ENCODE measurements around the gene SALL3.

The SALL3 gene

GRCh38 chr18:78971511-78972245 is 7.9 kb upstream of the SALL3 start:
- Histone ChIP-seq H3K27ac (ENCODE audit: low read depth, low read length) (no peak overlapping the region), H3K23ac (ENCODE audit: low read length) (no peak overlapping the region), H2AK5ac (ENCODE audit: low read length) (no peak overlapping the region), H2BK120ac (ENCODE audit: insufficient read depth, low read length, poor library complexity) (no peak overlapping the region), H4K12ac (ENCODE audit: low read depth, low read length) (no peak overlapping the region), H3K79me1 (ENCODE audit: low read length) (no peaks in the 10 kb centered on the region), H3K4me1 (ENCODE audit: control insufficient read depth in 1 of 2, insufficient read depth in 2 of 2, low read length in 2 of 2) (peaks cover 6% of the 10 kb centered on the region in 2 experiments), H3K18ac (ENCODE audit: low read length) (no peak overlapping the region), H2BK5ac (ENCODE audit: low read depth, low read length, poor library complexity) (no peak overlapping the region), H3K9me3 (ENCODE audit: insufficient read depth, low read depth, low read length) (peaks cover 3% of the 10 kb centered on the region), H3K4me2 (ENCODE audit: low read length) (no peak overlapping the region), H4K8ac (ENCODE audit: low read depth, low read length) (no peak overlapping the region), H3K36me3 (ENCODE audit: control insufficient read depth in 1 of 2, insufficient read depth in 2 of 2, low read length in 2 of 2) (no peaks in the 10 kb centered on the region), H3K9ac (ENCODE audit: low read length) (no peak overlapping the region), H3K4me3 (ENCODE audit: low read depth, low read length) (no peak overlapping the region), H4K91ac (ENCODE audit: low read depth, low read length) (no peak overlapping the region), H3K14ac (ENCODE audit: low read length) (no peak overlapping the region), H3K79me2 (ENCODE audit: control insufficient read depth, insufficient read depth, low read length, poor library complexity) (no peaks in the 10 kb centered on the region), H2AFZ (ENCODE audit: insufficient read depth, low read length, poor library complexity) (no peak overlapping the region), H3K4ac (ENCODE audit: low read depth, low read length) (no peak overlapping the region), H2BK12ac (ENCODE audit: low read length) (no peak overlapping the region), H3K27me3 (ENCODE audit: insufficient read depth, low read length) (peaks cover 49% of the 10 kb centered on the region)
- WGBS (ENCODE audit: extremely low coverage, insufficient coverage, insufficient read length), result no CpG with 5 or more reads among the region's 15 CpGs
- no peak for DNase-seq

GRCh38 chr18:78972385-78972918 is 7.2 kb upstream of the SALL3 start:
- no peak overlapping the region for H3K4ac ChIP-seq (ENCODE audit: low read depth, low read length)
- H2BK5ac ChIP-seq (ENCODE audit: low read depth, low read length, poor library complexity), result no peak overlapping the region
- no peak overlapping the region for H4K8ac ChIP-seq (ENCODE audit: low read depth, low read length)
- no peak overlapping the region for H4K91ac ChIP-seq (ENCODE audit: low read depth, low read length)
- H2BK12ac ChIP-seq (ENCODE audit: low read length), result no peak overlapping the region
- no peak overlapping the region for H3K14ac ChIP-seq (ENCODE audit: low read length)
- H2BK120ac ChIP-seq (ENCODE audit: insufficient read depth, low read length, poor library complexity), result no peak overlapping the region
- no peak overlapping the region for H3K4me3 ChIP-seq (ENCODE audit: low read depth, low read length)
- H3K27me3 ChIP-seq (ENCODE audit: insufficient read depth, low read length), result peaks cover 57% of the 10 kb centered on the region
- H3K4me1 ChIP-seq (ENCODE audit: control insufficient read depth in 1 of 2, insufficient read depth in 2 of 2, low read length in 2 of 2), result peaks cover 6 to 10% of the 10 kb centered on the region in 2 experiments
- no peak overlapping the region for H3K23ac ChIP-seq (ENCODE audit: low read length)
- no peak overlapping the region for H2AFZ ChIP-seq (ENCODE audit: insufficient read depth, low read length, poor library complexity)
- H2AK5ac ChIP-seq (ENCODE audit: low read length), result no peak overlapping the region
- no peak overlapping the region for H3K18ac ChIP-seq (ENCODE audit: low read length)
- H3K4me2 ChIP-seq (ENCODE audit: low read length), result no peak overlapping the region
- H3K36me3 ChIP-seq (ENCODE audit: control insufficient read depth in 1 of 2, insufficient read depth in 2 of 2, low read length in 2 of 2), result no peaks in the 10 kb centered on the region
- H3K9ac ChIP-seq (ENCODE audit: low read length), result no peak overlapping the region
- H3K79me2 ChIP-seq (ENCODE audit: control insufficient read depth, insufficient read depth, low read length, poor library complexity), result no peaks in the 10 kb centered on the region
- no peak for DNase-seq
- no peak overlapping the region for H3K27ac ChIP-seq (ENCODE audit: low read depth, low read length)
- H4K12ac ChIP-seq (ENCODE audit: low read depth, low read length), result no peak overlapping the region
- WGBS (ENCODE audit: extremely low coverage, insufficient coverage, insufficient read length), result no CpG with 5 or more reads among the region's 16 CpGs
- H3K79me1 ChIP-seq (ENCODE audit: low read length), result no peaks in the 10 kb centered on the region
- H3K9me3 ChIP-seq (ENCODE audit: insufficient read depth, low read depth, low read length), result peaks cover 3% of the 10 kb centered on the region

- no peaks in the 10 kb centered on the region for H3K79me2 ChIP-seq (ENCODE audit: control insufficient read depth, insufficient read depth, low read length, poor library complexity)
- H3K14ac ChIP-seq (ENCODE audit: low read length), result no peak overlapping the region
- no peak for DNase-seq
- H3K27me3 ChIP-seq (ENCODE audit: insufficient read depth, low read length), result peaks cover 62% of the 10 kb centered on the region
- H2AK5ac ChIP-seq (ENCODE audit: low read length), result no peak overlapping the region
- H2BK120ac ChIP-seq (ENCODE audit: insufficient read depth, low read length, poor library complexity), result no peak overlapping the region
- WGBS (ENCODE audit: extremely low coverage, insufficient coverage, insufficient read length), result no CpG with 5 or more reads among the region's 31 CpGs
- no peak overlapping the region for H3K27ac ChIP-seq (ENCODE audit: low read depth, low read length)
- H3K4me2 ChIP-seq (ENCODE audit: low read length), result peak overlapping the region; percentile 21
- peaks cover 3% of the 10 kb centered on the region for H3K9me3 ChIP-seq (ENCODE audit: insufficient read depth, low read depth, low read length)
- H3K18ac ChIP-seq (ENCODE audit: low read length), result no peak overlapping the region
- no peak overlapping the region for H3K9ac ChIP-seq (ENCODE audit: low read length)
- no peak overlapping the region for H4K91ac ChIP-seq (ENCODE audit: low read depth, low read length)
- no peak overlapping the region for H2AFZ ChIP-seq (ENCODE audit: insufficient read depth, low read length, poor library complexity)
- no peak overlapping the region for H2BK5ac ChIP-seq (ENCODE audit: low read depth, low read length, poor library complexity)
- H3K4ac ChIP-seq (ENCODE audit: low read depth, low read length), result no peak overlapping the region
- no peak overlapping the region for H4K8ac ChIP-seq (ENCODE audit: low read depth, low read length)
- no peak overlapping the region for H4K12ac ChIP-seq (ENCODE audit: low read depth, low read length)
- peaks cover 6 to 10% of the 10 kb centered on the region in 2 experiments for H3K4me1 ChIP-seq (ENCODE audit: control insufficient read depth in 1 of 2, insufficient read depth in 2 of 2, low read length in 2 of 2)
- no peaks in the 10 kb centered on the region for H3K79me1 ChIP-seq (ENCODE audit: low read length)
- H3K4me3 ChIP-seq (ENCODE audit: low read depth, low read length), result no peak overlapping the region
- no peaks in the 10 kb centered on the region for H3K36me3 ChIP-seq (ENCODE audit: control insufficient read depth in 1 of 2, insufficient read depth in 2 of 2, low read length in 2 of 2)
- H2BK12ac ChIP-seq (ENCODE audit: low read length), result no peak overlapping the region
- no peak overlapping the region for H3K23ac ChIP-seq (ENCODE audit: low read length)
Observed at GRCh38 chr18:78972930-78973331, 6.7 kb upstream of the SALL3 start.

GRCh38 chr18:78973357-78974083 is 6.1 kb upstream of the SALL3 start:
- no peak overlapping the region for H2AFZ ChIP-seq (ENCODE audit: insufficient read depth, low read length, poor library complexity)
- H3K27me3 ChIP-seq (ENCODE audit: insufficient read depth, low read length), result peaks cover 68% of the 10 kb centered on the region
- no peak overlapping the region for H3K14ac ChIP-seq (ENCODE audit: low read length)
- no peak overlapping the region for H3K23ac ChIP-seq (ENCODE audit: low read length)
- no peak overlapping the region for H4K12ac ChIP-seq (ENCODE audit: low read depth, low read length)
- H3K18ac ChIP-seq (ENCODE audit: low read length), result no peak overlapping the region
- H3K4me2 ChIP-seq (ENCODE audit: low read length), result peak overlapping the region; percentile 77
- H3K79me1 ChIP-seq (ENCODE audit: low read length), result no peaks in the 10 kb centered on the region
- peaks cover 6 to 13% of the 10 kb centered on the region in 2 experiments for H3K4me1 ChIP-seq (ENCODE audit: control insufficient read depth in 1 of 2, insufficient read depth in 2 of 2, low read length in 2 of 2)
- H3K36me3 ChIP-seq (ENCODE audit: control insufficient read depth in 1 of 2, insufficient read depth in 2 of 2, low read length in 2 of 2), result no peaks in the 10 kb centered on the region
- no peak for DNase-seq
- H4K8ac ChIP-seq (ENCODE audit: low read depth, low read length), result no peak overlapping the region
- H3K9ac ChIP-seq (ENCODE audit: low read length), result no peak overlapping the region
- peaks cover 3% of the 10 kb centered on the region for H3K9me3 ChIP-seq (ENCODE audit: insufficient read depth, low read depth, low read length)
- H2BK12ac ChIP-seq (ENCODE audit: low read length), result no peak overlapping the region
- no peak overlapping the region for H3K4ac ChIP-seq (ENCODE audit: low read depth, low read length)
- H3K79me2 ChIP-seq (ENCODE audit: control insufficient read depth, insufficient read depth, low read length, poor library complexity), result no peaks in the 10 kb centered on the region
- H3K27ac ChIP-seq (ENCODE audit: low read depth, low read length), result no peak overlapping the region
- no CpG with 5 or more reads among the region's 82 CpGs for WGBS (ENCODE audit: extremely low coverage, insufficient coverage, insufficient read length)
- no peak overlapping the region for H2AK5ac ChIP-seq (ENCODE audit: low read length)
- no peak overlapping the region for H2BK5ac ChIP-seq (ENCODE audit: low read depth, low read length, poor library complexity)
- H2BK120ac ChIP-seq (ENCODE audit: insufficient read depth, low read length, poor library complexity), result no peak overlapping the region
- H3K4me3 ChIP-seq (ENCODE audit: low read depth, low read length), result peak overlapping the region; percentile 58
- H4K91ac ChIP-seq (ENCODE audit: low read depth, low read length), result no peak overlapping the region

All from trophoblast cell (in vitro differentiated cells and primary cell).